ENCODE data around the gene PKP1.

The PKP1 gene

DNA sequence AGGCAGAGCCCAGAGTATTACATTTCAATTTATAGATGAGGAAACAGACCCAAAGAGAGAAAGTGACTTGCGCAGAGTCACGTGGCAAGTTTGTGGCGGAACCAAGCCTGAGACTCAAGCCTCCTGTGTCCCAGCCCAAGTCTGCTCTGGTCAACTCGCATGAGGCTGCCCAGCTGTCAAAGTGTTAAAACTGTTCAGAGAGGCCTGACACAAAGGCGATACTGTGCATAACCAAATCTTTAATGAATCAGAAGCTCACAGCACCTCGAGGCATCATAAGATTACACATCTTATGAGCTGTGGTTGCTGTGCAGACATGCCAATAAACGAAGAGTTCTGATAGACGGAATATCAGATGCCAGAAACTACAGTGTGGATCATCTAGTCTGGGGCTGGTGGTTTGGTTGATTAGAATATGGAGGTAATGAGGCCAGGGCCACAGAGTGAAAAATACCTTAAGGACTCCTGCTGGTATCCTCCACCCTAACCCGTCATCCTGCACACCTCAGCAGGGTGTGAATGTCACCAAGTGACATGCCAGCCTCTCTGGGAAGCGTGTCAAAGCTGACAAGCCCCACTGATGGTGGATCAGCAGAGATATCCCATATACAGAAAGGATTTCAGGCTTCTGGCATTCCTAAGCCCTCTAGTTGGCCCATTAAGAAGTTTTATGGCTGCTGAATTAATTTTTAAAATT is 52.0 kb downstream of the PKP1 start:
- H3K27me3 ChIP-seq (ENCODE audit: control insufficient read depth, insufficient read depth, low read length, poor library complexity, severe bottlenecking): no peaks in the 10 kb centered on the region
- H3K4me3 ChIP-seq (ENCODE audit: insufficient read depth, low read depth, low read length): no peak overlapping the region
- no peaks in the 10 kb centered on the region for H3K4me1 ChIP-seq (ENCODE audit: control insufficient read depth, insufficient read depth, low read length)
- H3K9me3 ChIP-seq (ENCODE audit: control insufficient read depth, low read length): no peaks in the 10 kb centered on the region
- WGBS, 2 experiments: 94 to 96% methylated on average over 10 of the region's 10 CpGs
- no peak overlapping the region for H3K27ac ChIP-seq (ENCODE audit: insufficient read depth, low read depth, low read length, poor library complexity, severe bottlenecking)
- no peaks in the 10 kb centered on the region for H3K36me3 ChIP-seq (ENCODE audit: control insufficient read depth, insufficient read depth, low read length)

DNA sequence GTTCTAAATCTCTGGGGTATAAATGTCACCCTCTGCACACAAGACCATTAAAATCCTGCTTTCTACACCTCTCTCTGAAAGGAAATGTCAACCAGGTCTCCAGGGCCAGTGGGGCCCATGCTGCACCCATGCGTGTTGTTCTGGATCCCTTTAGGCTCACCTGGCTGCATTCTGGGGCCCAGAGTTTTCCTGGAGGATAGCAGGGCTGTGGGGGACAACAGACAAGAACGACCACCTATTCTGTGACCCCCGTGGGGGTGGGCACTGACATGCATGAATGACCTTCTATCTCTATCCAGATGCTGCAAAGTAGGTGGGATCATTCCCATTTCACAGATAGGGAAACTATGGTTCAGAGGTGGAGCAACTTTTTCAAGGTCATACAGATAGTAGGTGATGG is 52.6 kb downstream of the PKP1 start:
- Histone ChIP-seq H3K27me3 (ENCODE audit: control insufficient read depth, insufficient read depth, low read length, poor library complexity, severe bottlenecking) (no peaks in the 10 kb centered on the region), H3K27ac (ENCODE audit: insufficient read depth, low read depth, low read length, poor library complexity, severe bottlenecking) (no peak overlapping the region), H3K36me3 (ENCODE audit: control insufficient read depth, insufficient read depth, low read length) (no peaks in the 10 kb centered on the region), H3K9me3 (ENCODE audit: control insufficient read depth, low read length) (no peaks in the 10 kb centered on the region), H3K4me3 (ENCODE audit: insufficient read depth, low read depth, low read length) (no peak overlapping the region), H3K4me1 (ENCODE audit: control insufficient read depth, insufficient read depth, low read length) (no peaks in the 10 kb centered on the region)
- WGBS, 2 experiments: 89 to 91% methylated on average over 3 of the region's 3 CpGs

DNA sequence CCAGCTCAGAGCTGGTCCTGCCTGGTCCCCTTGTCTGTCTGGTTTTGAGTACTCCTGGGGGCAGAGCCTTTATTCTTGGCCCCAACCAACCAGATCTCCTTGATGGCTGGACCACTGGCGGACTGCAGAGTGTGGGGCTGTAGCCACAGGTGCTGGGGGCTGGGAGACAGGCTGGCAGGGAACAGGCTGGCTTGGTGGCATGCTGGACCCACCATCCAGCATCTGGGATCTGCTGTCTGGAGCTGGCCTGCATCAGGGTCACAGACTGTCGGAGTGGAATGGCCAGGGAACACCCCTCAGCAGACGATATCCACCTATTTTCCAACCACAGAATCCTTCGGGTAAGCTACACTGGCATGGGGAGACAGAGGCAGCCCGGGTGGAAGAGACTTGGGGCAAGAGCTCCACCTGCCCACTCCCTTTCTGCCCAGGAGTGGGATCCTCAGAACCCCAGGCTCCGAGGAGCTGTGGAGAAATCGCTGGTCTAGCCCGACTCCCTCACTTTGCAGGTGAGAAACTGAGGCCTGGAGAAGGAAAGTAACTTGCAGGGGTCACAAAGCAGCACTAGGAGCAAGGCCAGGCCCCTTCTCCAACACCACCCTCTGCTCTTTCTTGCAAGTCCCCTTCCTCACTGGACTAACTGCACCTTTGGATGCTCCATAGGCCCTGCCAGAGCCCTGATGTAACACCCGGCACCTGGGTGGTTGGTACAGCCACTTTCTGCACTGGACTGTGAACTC is 53.6 kb downstream of the PKP1 start:
- no peaks in the 10 kb centered on the region for H3K27me3 ChIP-seq (ENCODE audit: control insufficient read depth, insufficient read depth, low read length, poor library complexity, severe bottlenecking)
- H3K4me1 ChIP-seq (ENCODE audit: control insufficient read depth, insufficient read depth, low read length): no peaks in the 10 kb centered on the region
- H3K9me3 ChIP-seq (ENCODE audit: control insufficient read depth, low read length): no peaks in the 10 kb centered on the region
- no peak overlapping the region for H3K4me3 ChIP-seq (ENCODE audit: insufficient read depth, low read depth, low read length)
- no peaks in the 10 kb centered on the region for H3K36me3 ChIP-seq (ENCODE audit: control insufficient read depth, insufficient read depth, low read length)
- H3K27ac ChIP-seq (ENCODE audit: insufficient read depth, low read depth, low read length, poor library complexity, severe bottlenecking): no peak overlapping the region
- 93 to 96% methylated on average over 9 of the region's 9 CpGs for WGBS, 2 experiments

DNA sequence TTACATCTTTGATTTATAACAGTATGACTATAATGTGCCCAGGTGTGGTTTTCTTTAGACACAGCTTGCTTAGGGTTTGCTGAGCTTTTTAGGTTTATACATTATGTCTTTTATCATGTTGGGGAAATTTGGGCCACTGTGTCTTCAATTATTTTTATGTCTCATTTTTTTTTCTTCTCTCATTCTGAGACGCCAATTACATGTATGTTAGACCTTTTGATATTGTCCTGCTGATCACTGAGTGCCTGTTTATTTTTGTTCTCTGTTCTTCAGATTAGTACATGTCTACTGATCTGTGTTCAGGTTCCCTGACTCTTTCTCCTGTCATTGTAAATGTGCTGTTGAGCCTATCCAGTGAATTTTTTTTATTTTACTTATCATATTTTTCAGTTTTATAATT is 58.1 kb downstream of the PKP1 start:
- H3K36me3 ChIP-seq (ENCODE audit: control insufficient read depth, insufficient read depth, low read length): no peaks in the 10 kb centered on the region
- no peak overlapping the region for H3K27ac ChIP-seq (ENCODE audit: insufficient read depth, low read depth, low read length, poor library complexity, severe bottlenecking)
- no peak overlapping the region for H3K4me3 ChIP-seq (ENCODE audit: insufficient read depth, low read depth, low read length)
- H3K4me1 ChIP-seq (ENCODE audit: control insufficient read depth, insufficient read depth, low read length): peaks cover 6% of the 10 kb centered on the region
- no peaks in the 10 kb centered on the region for H3K27me3 ChIP-seq (ENCODE audit: control insufficient read depth, insufficient read depth, low read length, poor library complexity, severe bottlenecking)
- WGBS, 2 experiments: 100% methylated on average over 1 of the region's 1 CpG
- no peaks in the 10 kb centered on the region for H3K9me3 ChIP-seq (ENCODE audit: control insufficient read depth, low read length)

DNA sequence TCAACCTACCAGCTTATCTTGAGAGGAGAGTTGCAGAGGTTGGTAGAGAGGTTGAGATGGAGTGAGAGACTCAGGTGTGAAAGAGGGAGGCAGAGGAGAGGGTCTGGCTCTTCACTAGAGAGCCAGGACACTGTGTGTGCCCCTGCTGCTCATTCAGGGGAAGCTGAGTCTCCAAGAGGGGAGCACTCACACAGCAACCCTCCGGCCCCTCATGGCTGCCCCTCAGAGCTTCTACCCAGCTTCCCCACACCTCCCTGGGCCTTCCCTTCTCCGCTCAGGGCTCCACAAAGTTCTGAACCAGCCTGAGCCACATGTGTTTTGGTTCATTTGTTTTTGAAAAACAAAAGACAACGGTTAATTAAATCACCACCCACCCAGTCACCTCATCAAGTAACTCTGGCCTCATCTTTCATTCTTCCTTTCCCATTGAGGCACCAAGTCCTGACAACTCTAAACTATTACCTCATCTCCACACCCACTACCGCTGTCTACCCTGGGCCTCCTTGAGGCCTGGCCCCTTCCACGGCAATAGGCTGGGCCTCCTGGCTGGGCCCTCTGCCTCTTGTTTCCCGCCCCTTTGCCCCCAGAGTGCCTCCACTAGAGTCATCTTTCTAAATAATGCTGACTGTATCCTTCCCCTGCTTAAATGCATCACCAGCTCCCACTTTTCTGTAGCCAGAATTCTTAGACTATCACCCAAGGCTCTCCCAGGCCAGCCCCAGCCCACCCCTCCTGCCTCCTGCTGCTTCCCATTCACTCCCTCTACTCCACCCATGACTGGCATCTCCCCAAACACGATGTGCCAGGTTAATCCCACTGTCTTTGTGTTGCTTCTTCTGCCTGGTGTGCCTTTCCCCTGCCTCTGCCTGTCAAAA is 61.1 kb downstream of the PKP1 start:
- peaks cover 10% of the 10 kb centered on the region for H3K4me1 ChIP-seq (ENCODE audit: control insufficient read depth, insufficient read depth, low read length)
- H3K9me3 ChIP-seq (ENCODE audit: control insufficient read depth, low read length): no peaks in the 10 kb centered on the region
- H3K4me3 ChIP-seq (ENCODE audit: insufficient read depth, low read depth, low read length): no peak overlapping the region
- no peaks in the 10 kb centered on the region for H3K27me3 ChIP-seq (ENCODE audit: control insufficient read depth, insufficient read depth, low read length, poor library complexity, severe bottlenecking)
- no peak overlapping the region for H3K27ac ChIP-seq (ENCODE audit: insufficient read depth, low read depth, low read length, poor library complexity, severe bottlenecking)
- no peaks in the 10 kb centered on the region for H3K36me3 ChIP-seq (ENCODE audit: control insufficient read depth, insufficient read depth, low read length)
- WGBS, 2 experiments: 77 to 78% methylated on average over 7 of the region's 7 CpGs

DNA sequence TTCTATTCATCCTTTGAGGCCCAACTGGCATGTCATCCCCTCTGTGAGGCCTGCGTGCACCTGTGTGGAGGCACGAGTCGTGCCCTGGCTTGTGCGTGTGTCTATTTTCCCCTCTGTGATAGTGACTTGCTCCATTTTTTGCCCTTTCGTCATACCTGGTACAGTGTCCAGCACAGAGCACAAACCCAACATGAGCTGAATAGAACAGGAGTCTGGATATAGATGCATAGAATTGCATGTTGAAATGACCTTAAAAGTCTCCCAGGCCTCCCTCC is 61.7 kb downstream of the PKP1 start:
- Histone ChIP-seq H3K9me3 (ENCODE audit: control insufficient read depth, low read length) (no peaks in the 10 kb centered on the region), H3K36me3 (ENCODE audit: control insufficient read depth, insufficient read depth, low read length) (no peaks in the 10 kb centered on the region), H3K27ac (ENCODE audit: insufficient read depth, low read depth, low read length, poor library complexity, severe bottlenecking) (no peak overlapping the region), H3K4me1 (ENCODE audit: control insufficient read depth, insufficient read depth, low read length) (peaks cover 10% of the 10 kb centered on the region), H3K27me3 (ENCODE audit: control insufficient read depth, insufficient read depth, low read length, poor library complexity, severe bottlenecking) (no peaks in the 10 kb centered on the region), H3K4me3 (ENCODE audit: insufficient read depth, low read depth, low read length) (no peak overlapping the region)
- WGBS, 2 experiments: 94 to 95% methylated on average over 5 of the region's 5 CpGs

DNA sequence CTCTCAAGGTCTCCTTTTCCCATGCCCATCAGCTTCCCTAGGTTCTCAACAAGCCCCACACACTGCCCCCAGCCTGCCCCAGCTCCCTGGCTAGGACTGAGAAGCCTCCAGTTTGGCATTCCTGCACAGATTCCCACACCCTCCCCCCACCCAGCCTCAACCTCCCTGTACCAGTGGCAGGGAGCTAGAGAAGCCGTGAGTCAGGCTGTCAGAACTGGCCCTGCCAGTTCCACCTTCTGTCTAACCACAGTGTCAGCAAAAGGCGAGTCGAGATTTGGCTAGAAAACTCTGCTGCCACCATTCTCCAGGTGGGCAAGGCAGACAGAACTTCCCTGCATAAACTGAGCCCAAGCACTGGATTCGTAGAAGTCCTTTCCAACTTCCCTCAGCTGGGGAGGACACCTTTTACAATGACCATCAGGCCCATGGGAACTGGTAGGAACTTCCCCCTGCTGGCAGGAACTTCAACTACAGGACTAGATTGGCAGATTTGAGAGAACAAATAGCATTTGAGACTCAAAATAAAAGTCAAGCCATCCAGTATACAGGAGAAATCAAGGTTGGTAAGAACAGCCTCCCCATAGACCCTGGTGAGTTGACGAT is 63.1 kb downstream of the PKP1 start:
- H3K27me3 ChIP-seq (ENCODE audit: control insufficient read depth, insufficient read depth, low read length, poor library complexity, severe bottlenecking): no peaks in the 10 kb centered on the region
- H3K4me3 ChIP-seq (ENCODE audit: insufficient read depth, low read depth, low read length): no peak overlapping the region
- H3K4me1 ChIP-seq (ENCODE audit: control insufficient read depth, insufficient read depth, low read length): peaks cover 10% of the 10 kb centered on the region
- H3K9me3 ChIP-seq (ENCODE audit: control insufficient read depth, low read length): no peaks in the 10 kb centered on the region
- WGBS, 2 experiments: 68 to 73% methylated on average over 5 of the region's 5 CpGs
- H3K36me3 ChIP-seq (ENCODE audit: control insufficient read depth, insufficient read depth, low read length): no peaks in the 10 kb centered on the region
- no peak overlapping the region for H3K27ac ChIP-seq (ENCODE audit: insufficient read depth, low read depth, low read length, poor library complexity, severe bottlenecking)

DNA sequence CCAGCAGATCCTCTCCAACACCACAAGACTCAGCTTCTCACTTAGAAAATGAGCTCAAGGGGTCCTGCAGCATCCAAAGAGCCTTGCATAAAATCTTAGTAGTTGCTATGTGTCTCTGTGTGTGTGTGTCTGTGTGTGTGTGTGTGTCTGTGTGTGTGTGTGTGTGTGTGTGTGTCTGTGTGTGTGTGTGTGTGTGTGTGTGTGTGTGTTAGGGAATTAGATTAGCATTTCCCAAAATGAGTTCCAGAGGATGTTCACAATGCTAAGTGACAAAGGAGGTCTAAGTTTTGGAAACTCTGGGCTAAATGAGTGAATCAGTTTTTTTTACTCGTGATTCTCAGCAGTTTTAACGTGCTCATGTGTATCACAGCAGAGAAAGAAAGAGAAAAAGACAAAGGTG is 63.7 kb downstream of the PKP1 start:
- Histone ChIP-seq H3K27me3 (ENCODE audit: control insufficient read depth, insufficient read depth, low read length, poor library complexity, severe bottlenecking) (no peaks in the 10 kb centered on the region), H3K27ac (ENCODE audit: insufficient read depth, low read depth, low read length, poor library complexity, severe bottlenecking) (no peak overlapping the region), H3K9me3 (ENCODE audit: control insufficient read depth, low read length) (no peaks in the 10 kb centered on the region), H3K4me1 (ENCODE audit: control insufficient read depth, insufficient read depth, low read length) (peaks cover 10% of the 10 kb centered on the region), H3K4me3 (ENCODE audit: insufficient read depth, low read depth, low read length) (no peak overlapping the region), H3K36me3 (ENCODE audit: control insufficient read depth, insufficient read depth, low read length) (no peaks in the 10 kb centered on the region)
- 31 to 38% methylated on average over 2 of the region's 2 CpGs for WGBS, 2 experiments

DNA sequence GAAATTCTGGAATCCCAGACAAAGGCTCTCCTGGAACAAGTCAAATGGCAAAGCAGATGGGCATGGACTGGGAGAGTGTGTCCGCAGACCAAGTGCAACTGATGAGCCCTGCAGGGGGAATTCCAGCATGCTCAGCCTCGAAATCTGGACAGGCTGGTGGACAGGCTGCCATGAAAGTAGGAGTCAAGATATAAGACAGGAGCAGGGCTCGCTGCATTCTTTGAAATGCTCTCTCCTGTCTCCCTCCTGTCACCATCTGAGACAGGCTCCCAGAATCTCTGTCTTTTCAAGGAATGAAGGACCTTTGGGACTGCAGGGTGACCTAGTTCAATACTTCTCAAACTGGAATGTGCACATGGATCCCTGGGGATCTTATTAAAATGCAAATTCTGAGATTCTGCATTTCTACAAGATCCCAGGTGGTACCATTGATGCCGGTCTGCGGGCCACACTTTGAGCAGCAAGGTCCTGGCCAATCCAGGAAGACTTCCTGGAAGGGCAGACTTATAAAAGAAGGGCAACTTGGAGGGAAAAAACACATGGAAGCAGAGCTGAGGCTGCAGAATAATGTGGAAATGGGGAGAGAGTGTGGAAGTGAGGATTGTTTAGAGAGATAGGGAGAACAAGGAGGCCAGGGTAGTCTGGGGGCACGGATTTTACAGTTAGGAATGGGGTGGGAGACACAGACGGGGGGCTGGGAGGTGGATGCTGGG is 64.3 kb downstream of the PKP1 start:
- Histone ChIP-seq H3K36me3 (ENCODE audit: control insufficient read depth, insufficient read depth, low read length) (no peaks in the 10 kb centered on the region), H3K4me3 (ENCODE audit: insufficient read depth, low read depth, low read length) (no peak overlapping the region), H3K4me1 (ENCODE audit: control insufficient read depth, insufficient read depth, low read length) (peaks cover 10% of the 10 kb centered on the region), H3K9me3 (ENCODE audit: control insufficient read depth, low read length) (no peaks in the 10 kb centered on the region), H3K27me3 (ENCODE audit: control insufficient read depth, insufficient read depth, low read length, poor library complexity, severe bottlenecking) (no peaks in the 10 kb centered on the region), H3K27ac (ENCODE audit: insufficient read depth, low read depth, low read length, poor library complexity, severe bottlenecking) (no peak overlapping the region)
- WGBS, 2 experiments: 27 to 29% methylated on average over 7 of the region's 7 CpGs
